GM21723 (cell line): ENCODE data around the gene USP46.

Source experiments
- ATAC-seq: cut with Tn5 transposase; IDR thresholded peaks from one replicate; pipeline ENCODE4 v1.9.1; 2021; ENCODE audit warnings: mild to moderate bottlenecking, moderate library complexity; ENCODE audit not compliant: unreplicated experiment

USP46 gene

DNA sequence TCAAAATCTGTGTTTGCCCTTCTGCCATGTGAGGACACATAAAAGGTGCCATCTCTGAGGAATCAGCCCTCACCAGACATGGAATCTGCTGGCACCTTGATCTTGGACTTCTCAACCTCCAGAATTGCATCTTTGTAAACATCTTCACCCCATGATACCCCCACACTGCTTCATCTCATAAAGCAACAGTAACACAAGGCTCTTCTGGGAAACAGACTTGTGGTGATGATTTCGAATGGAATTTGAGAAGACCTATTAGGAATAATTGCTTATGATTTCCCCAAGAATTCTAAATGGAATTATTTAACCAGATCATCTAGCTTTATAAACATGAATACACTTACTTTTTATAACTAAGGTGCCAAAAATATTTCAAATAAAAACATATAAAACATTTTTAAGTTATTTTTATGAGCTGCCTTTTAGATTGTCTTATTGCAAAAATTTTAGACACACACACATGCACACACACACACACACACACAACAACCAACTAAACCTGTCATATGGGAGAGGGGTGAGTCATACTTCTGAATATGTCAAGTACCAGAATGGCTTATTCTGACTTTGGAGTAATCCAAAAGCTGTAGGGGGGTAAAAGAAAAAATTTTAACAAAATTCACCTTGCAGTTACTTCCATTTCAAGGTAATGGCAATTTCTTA lies 82.0 kb downstream of the USP46 start:
- ATAC-seq = no peak

DNA sequence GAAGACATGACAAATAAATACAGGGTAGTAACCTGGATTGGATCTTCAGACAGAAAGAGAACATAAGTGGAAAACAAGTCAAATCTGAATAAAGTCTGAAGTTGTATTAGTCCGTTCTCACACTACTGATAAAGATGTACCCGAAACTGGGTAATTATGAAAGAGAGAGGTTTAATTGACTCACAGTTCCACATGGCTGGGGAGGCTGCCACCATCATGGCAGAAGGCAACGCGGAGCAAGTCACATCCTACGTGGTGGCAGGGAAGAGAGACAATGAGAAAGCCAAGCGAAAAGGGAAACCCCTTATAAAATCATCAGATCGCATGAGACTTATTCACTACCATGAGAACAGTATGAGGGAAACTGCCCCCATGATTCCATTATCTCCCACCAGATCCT lies 82.8 kb downstream of the USP46 start:
- ATAC-seq = no peak

DNA sequence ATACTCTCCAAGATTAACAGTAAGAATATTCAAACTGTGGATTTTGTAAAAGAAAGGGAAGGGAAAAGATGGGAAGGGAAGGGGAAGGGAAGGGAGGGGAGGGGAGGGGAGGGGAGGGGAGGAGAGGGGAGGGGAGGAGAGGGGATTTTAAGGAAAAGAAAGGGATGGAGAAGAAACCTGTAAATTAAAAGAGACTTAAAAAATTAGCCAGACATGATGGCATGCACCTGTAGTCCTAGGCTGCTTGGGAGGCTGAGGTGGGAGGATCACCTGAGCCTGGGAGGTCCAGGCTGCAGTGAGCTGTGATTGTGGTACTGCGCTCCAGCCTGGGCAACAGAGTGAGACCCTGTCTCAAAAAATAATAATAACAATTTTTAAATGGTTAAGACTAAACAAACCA lies 83.7 kb downstream of the USP46 start:
- ATAC-seq = no peak

DNA sequence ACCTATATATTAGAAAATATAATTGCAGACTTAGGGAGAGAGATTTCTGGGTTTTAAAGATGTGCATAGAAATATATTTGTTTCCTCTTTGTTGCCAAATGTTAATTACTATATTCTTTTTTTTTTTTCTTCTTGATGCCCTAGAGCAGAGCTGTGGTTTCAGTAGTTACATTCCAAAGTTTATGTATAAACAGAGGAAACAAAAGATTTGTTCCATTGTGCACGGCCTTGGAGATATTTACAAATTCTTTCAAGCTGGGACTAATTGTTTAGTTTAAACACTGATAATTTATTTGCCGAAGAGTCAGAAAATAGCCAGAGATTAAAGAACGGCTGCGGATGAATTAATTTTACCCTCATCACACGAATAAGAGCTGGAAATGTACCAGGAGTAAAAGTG lies 85.1 kb downstream of the USP46 start:
- no peak for ATAC-seq

DNA sequence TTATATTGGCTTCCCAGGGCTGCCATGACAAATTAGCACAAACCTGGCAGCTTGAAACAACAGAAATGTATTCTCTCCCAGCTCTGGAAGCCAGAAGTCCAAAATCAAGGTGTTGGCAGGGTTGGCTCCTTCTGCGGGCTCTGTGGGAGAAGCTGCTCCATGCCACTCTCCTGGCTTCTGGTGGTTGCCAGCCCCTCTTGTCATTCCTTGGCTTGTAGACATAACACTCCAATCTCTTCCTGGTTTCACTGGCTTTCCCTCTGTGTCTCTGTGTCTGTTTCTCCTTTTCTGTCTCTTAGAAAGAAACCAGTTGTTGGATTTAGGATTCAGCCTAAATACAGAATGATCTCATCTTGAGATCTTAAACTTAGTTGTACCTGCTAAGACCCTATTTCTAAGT lies 85.5 kb downstream of the USP46 start:
- no peak for ATAC-seq

DNA sequence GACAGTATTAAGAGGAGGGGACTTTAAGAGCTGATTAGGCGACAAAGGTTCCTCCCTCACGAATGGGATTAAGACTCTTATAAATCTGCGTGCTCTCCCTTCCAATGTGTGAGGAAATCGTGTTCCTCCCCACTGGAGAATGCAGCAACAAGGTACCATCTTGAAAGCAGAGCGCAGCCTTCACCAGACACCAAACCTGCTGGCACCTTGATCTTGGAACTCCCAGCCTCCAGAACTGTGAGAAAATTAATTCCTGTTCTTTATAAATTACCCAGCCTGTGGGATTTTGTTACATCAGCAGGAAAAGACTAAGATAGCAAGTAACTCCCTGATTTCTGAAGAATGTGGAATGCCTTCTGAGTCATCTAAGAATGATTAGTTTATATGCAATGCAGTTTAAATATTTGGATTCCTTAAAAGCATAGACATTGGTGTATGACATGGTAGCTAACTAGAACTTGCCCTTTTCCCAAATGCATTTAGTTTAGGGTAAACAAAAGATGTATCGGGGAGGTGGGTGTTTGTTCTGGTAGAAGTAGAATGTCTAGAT lies 86.1 kb downstream of the USP46 start:
- no peak for ATAC-seq

DNA sequence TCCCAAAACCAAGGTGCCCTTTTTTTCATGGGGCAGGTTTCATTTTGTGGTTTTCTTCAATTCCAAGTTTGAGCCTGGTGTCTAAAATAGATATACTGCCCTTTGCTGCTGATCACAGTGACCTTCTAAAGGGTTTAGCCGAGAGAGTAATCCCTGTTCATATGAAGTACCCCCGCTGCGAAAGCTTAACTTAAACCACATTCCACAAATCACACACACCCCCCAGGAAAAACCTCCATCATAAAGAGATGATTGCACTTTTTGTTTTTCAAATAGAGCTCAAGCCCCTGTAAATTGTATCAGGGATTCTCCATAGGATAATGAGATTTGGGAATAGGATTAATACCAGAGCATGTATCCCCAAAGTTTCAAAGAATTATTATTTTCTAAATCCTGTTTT lies 90.8 kb downstream of the USP46 start:
- ATAC-seq = no peak

DNA sequence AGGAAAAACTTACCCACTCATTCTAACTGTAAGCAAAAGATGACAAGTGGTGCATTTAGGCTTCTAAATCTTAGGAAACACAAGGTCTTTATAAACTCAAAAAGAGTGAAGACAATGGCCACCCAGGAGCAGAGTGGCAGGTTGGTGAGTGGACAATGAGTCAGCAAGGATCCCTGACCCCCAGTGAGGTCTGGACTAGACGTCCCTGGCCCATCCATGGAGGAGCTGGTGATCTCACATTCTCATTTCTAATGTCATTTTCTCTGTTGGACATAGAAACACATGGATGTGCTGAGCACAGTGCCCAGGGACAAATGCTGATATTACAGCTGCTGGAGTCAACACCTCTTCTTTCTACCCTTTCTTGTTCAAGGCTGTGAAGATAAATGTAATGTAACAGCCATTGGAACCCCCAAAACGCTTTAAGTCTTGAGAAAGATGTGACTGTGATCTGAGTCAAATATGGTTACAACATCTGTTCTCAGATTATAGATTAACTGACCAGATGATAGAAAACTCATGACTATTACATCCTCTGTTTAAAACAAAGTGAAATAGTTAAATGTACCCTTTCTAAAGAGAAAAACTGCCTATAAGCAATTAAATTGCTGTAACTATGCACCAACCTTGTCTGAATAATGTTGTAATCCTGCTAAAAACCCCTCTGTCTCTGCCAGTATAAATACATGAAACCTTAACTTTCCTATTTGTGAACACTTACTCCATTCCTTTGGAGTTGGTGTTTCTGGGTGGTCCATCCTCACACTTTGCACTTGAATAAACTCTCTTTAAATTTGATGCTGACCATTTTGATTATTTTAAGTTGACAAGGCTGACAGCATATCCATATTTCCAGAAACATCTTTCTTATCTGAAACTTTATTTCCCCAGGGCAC lies 92.7 kb downstream of the USP46 start:
- no peak for ATAC-seq

DNA sequence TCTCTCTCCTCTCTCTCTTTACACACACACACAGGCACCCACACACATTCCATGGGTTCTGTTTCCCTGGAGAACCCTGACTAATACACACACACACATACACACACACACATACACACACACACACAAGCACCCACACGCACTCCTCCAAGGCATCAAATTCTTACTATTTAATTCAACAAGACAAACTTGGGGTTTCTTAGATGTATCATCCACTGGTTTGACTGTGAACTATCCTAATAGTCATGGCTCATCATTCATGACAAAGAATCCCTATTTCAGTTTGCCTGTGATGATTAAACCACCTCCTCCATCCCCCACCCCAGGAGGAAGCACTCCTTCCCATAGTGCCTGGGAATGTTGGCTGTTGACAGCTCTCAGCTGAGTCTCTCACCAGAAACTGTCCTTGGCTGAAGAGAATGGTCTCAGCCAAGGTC lies 98.2 kb downstream of the USP46 start:
- no peak for ATAC-seq

DNA sequence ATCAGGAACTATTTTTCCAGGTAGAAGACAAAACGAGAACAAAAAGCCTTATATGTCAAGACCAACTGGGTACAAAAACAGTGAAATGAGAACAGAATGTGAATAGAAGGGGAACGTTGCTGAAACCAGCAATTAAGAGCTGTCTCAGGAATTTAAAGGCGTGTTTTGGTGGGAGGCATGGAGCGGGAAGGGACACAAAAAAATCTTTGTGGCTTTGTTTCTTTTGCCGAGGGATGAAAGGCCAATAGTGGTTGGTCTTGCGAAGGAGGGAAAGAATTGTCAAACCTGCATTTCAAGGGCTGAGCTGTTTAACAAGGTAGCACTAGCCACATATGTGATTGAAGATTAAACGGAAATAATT lies 103.8 kb downstream of the USP46 start:
- ATAC-seq = no peak

DNA sequence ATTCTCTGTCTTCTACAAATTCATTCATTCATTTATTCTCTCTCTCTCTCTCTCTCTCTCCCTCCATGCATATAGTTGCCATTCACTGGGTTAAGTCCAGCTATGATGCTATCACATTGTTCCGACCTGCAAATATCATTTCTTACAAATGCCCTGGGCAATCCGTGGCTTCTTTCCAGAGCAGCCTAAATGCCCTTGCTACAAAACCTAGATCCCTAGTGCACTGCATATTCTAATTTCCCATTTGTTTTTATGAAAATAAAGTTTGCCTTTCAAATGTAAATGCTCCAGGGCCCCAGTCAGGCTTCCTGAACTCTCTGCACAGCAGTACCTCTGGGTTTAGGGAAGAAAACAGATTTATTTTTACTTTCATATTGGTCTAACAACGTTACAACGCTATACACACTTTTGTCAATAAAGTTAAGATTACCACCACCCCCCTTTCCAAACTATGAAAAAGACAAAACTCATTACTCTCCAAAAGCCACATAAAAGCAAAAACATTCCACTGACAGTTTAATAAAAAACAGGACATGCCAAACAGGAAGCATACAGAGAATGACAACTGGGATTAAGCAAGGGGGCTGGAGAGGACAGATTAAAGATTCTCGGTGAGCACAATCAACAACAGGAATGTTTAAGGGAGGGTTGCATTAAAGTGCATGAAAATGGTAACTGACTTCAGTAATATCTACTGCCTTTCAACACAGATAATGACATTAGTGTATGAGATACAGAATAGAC lies 104.3 kb downstream of the USP46 start:
- ATAC-seq = no peak

DNA sequence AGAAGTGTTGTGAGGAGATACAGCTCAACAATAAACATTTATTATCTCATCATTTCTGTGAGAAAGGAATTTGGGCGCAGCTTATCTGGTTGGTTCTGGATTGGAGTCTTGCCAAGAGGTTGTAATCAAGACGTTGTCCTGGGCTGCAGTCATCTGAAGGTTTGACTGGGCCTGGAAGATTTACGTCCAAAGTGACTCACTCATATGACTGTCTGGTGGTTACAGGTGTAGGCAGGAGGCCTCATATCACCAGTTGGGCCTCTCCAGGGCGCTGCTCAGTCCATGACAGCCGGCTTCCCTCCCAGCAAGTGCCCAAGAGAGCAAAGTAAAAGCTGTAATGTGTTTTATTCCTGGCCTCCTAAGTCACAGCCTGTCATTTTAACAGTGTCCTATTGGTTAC lies 106.3 kb downstream of the USP46 start:
- no peak for ATAC-seq

DNA sequence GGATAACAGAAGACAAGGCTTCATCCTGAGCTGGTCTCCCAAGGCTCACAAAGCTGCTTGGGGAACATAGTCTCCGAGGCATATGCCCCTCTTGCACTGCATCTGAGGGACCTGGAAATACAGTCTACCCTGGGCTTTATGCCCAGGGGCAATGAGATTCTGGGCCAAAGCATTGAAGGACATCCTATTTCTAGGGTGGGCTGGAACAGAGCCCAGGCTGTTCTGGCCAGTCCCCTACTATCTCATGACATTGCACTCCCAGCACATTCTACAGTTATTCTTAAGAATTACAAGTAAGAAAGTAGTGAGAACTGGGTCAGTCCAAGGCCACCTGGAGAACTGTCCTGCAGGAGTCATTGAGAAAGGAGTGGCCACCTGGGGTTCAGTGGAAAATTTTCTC lies 107.6 kb downstream of the USP46 start:
- ATAC-seq = no peak

DNA sequence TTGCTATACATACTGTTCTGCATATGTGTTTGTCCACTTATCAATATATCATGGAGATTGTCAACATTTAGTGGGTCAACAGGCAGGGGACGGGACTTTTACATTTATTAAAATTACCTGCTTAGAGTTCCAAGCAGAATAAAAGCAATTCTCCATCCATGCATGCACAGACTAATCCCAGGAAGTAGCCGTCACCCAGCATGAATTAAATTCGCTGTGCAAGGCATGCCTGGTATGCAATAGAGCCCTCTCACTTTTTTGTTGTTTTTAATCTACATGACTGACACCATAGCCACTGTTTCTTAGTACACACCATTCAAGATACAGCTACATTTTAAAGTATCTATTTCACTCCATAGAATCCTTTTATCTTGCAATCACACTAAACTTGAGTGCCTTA lies 108.9 kb downstream of the USP46 start:
- no peak for ATAC-seq

DNA sequence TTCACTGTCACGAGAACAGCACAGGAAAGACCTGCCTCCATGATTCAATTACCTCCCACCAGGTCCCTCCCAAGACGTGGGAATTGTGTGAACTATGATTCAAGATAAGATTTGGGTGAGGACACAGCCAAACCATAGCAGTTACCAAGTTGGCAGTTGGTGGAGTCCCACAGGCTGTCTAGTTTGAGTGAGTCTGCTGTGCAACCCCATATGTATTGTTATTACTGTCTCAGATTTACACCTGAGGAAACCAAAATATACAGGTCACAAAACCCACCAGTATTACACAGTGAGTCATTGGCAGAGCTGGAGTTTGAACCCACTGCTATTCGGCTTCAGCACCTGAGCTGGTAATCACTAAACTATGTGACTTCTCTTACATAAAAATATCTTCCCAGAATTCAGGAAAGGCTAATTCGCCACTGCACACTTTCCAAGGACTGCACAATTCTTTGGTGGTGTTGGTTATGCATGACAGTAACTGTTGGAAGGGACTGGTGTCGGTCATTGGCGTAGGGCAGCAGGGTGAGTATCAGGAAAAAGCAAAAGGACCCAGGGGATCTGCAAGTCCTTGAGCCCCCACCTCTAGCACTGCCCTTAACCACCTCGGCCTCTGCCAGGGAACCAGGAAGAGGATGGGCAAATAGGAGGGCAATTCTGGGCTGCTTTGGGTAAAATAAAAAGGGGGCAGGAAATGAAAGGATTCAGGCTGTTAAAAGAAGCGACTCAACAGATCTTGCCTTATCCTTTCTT lies 110.1 kb downstream of the USP46 start:
- no peak for ATAC-seq

DNA sequence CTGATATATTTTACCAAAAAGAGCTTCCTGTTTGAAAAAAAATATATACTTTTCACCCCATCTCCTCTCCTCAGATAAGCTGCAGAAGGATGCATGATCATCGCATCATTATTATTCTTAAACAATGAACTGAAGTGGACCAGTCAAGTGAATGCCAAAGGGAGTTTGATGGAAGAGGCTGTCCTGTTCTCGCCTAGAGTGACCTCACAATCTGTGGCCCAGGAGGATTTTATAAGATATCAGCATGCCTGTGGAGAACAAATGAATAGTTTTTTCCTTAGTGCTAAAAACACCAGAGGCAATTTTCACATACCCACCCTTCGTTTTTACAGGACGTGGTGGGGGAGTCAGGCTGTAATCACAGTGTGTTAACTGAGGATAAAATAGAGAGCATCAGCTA lies 112.7 kb downstream of the USP46 start:
- ATAC-seq = no peak

DNA sequence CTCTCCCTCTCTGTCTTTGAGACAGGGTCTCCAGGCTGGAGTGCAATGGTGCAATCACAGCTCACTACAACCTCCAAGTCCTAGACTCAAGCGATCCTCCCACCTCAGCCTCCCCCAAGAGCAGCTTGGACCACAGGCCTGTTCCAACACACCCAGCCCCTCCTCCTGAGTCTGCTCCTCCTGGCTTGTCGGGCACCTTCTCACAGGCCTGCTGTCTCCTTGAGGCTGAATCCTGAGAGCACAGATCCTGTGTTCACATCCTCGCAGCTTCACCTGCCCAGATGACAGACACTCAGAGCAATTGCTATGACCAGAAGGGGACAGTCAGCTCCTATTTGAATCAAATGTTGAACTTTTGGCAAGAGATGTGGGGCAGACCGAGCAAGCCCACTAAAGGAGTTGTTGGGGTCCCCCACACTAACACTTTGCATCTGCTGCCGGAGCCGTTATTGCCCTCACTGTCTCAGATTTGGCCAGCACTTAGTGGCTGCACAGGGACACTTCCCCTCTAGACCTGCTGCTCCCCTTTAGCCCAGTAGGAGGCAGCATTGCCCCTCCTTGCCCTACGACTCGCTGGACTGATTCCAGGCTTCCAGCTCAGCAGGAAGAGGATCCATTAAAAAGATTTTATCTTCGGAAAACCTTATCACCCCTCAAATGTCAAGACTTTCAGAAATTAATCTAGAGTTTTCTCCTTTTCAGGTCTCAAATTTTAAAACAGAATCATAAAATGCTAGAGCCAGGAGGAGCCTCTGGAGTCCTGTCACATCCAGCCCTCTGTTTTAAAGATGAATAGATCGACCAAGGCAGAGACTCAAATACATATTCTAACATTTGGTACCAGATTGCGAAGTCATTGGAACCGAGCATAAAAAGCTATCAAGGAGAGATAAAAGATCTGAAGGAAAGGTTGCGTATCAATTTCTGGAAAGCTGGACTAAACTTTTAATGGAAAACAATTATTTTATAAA lies 113.7 kb downstream of the USP46 start:
- ATAC-seq = peak; percentile 84
